ENCODE results near the gene RNASE13. TPM values are rescaled to one million over a fixed set of nuclear protein-coding genes. Genes with fewer than 3 reads are reported as not detected.
"Not testable (repeated sequence)": the region's sequence is repeated elsewhere in the genome, so short reads cannot be mapped to it uniquely, and the experiment has no call there.

The RNASE13 gene
- total RNA-seq, 1 experiment from 2014 or later: not detected

GRCh38 chr14:21016413-21017190, 18.0 kb downstream of the RNASE13 start:
- no TSS peak for BruUV-seq (replicated peaks)
- intact Hi-C loops (cut with micrococcal nuclease; ENCODE audit: unreplicated experiment): no loop called here
- H3K27me3 Mint-ChIP-seq (ENCODE audit: unreplicated experiment): peaks cover 30% of the 10 kb centered on the region
- no peaks in the 10 kb centered on the region for H3K9me3 Mint-ChIP-seq (ENCODE audit: low read depth, unreplicated experiment)
- no peaks in the 10 kb centered on the region for H3K36me3 Mint-ChIP-seq (ENCODE audit: insufficient read depth, unreplicated experiment)
- CTCF ChIA-PET: interaction anchor here (0.9 to 2.8 kb wide), 6 partner anchors 25 to 75 kb away, joined by 3 to 93 read pairs (median 9); partner anchors contain the start of genes ARHGEF40 and RNASE7
- H3K4me1 Mint-ChIP-seq (ENCODE audit: low read depth, unreplicated experiment): peaks cover 8% of the 10 kb centered on the region
- H3K4me3 Mint-ChIP-seq (ENCODE audit: low read depth, unreplicated experiment): no peak overlapping the region
- H3K27ac Mint-ChIP-seq (ENCODE audit: unreplicated experiment): no peak overlapping the region
- no peak for TF ChIP-seq CTCF (IDR thresholded peaks at IDR 0.05; ENCODE audit: unreplicated experiment)
- no peak for DNase-seq

- H3K27me3 Mint-ChIP-seq (ENCODE audit: unreplicated experiment): peaks cover 38% of the 10 kb centered on the region
These were observed 19.3 kb downstream of the RNASE13 start for GRCh38 chr14:21015312-21015711.

GRCh38 chr14:21014761-21015190, 19.8 kb downstream of the RNASE13 start:
- Mint-ChIP-seq H3K9me3 (ENCODE audit: low read depth, unreplicated experiment) (no peaks in the 10 kb centered on the region), H3K27me3 (ENCODE audit: unreplicated experiment) (peaks cover 38% of the 10 kb centered on the region), H3K27ac (ENCODE audit: unreplicated experiment) (no peak overlapping the region), H3K4me1 (ENCODE audit: low read depth, unreplicated experiment) (no peaks in the 10 kb centered on the region), H3K36me3 (ENCODE audit: insufficient read depth, unreplicated experiment) (no peaks in the 10 kb centered on the region), H3K4me3 (ENCODE audit: low read depth, unreplicated experiment) (no peak overlapping the region)
- peak; percentile 73 for TF ChIP-seq CTCF (IDR thresholded peaks at IDR 0.05; ENCODE audit: unreplicated experiment)
- CTCF ChIA-PET: interaction anchor here (0.5 to 2.8 kb wide), 27 partner anchors 9 to 157 kb away, joined by 3 to 93 read pairs (median 6); partner anchors contain the start of genes ARHGEF40, RNASE13, RNASE7 and SLC39A2
- DNase-seq: peak; percentile 85
- intact Hi-C loops (cut with micrococcal nuclease; ENCODE audit: unreplicated experiment): loop anchor here (1.0 to 2.0 kb wide), 3 partner anchors 26 to 90 kb away; no protein-coding TSS in a partner anchor
- BruUV-seq (replicated peaks): no TSS peak

More at GRCh38 chr14:21015312-21015711, 19.3 kb downstream of the RNASE13 start:
- CTCF ChIA-PET: interaction anchor here (0.7 to 2.8 kb wide), 26 partner anchors 9 to 158 kb away, joined by 3 to 93 read pairs (median 7); partner anchors contain the start of genes ARHGEF40, RNASE13, RNASE7 and SLC39A2
- Mint-ChIP-seq H3K4me1 (ENCODE audit: low read depth, unreplicated experiment) (no peaks in the 10 kb centered on the region), H3K27ac (ENCODE audit: unreplicated experiment) (no peak overlapping the region), H3K4me3 (ENCODE audit: low read depth, unreplicated experiment) (no peak overlapping the region), H3K36me3 (ENCODE audit: insufficient read depth, unreplicated experiment) (no peaks in the 10 kb centered on the region), H3K9me3 (ENCODE audit: low read depth, unreplicated experiment) (no peaks in the 10 kb centered on the region)
- intact Hi-C loops (cut with micrococcal nuclease; ENCODE audit: unreplicated experiment): loop anchor here (2.0 kb wide), 1 partner anchor 81 kb away; no protein-coding TSS in a partner anchor
- DNase-seq: no peak
- no peak for TF ChIP-seq CTCF (IDR thresholded peaks at IDR 0.05; ENCODE audit: unreplicated experiment)
- BruUV-seq (replicated peaks): no TSS peak

GRCh38 chr14:21011136-21011535, 23.5 kb downstream of the RNASE13 start:
- Mint-ChIP-seq H3K4me3 (ENCODE audit: low read depth, unreplicated experiment) (no peak overlapping the region), H3K27me3 (ENCODE audit: unreplicated experiment) (peaks cover 38% of the 10 kb centered on the region), H3K9me3 (ENCODE audit: low read depth, unreplicated experiment) (no peaks in the 10 kb centered on the region), H3K36me3 (ENCODE audit: insufficient read depth, unreplicated experiment) (no peaks in the 10 kb centered on the region), H3K27ac (ENCODE audit: unreplicated experiment) (no peak overlapping the region), H3K4me1 (ENCODE audit: low read depth, unreplicated experiment) (no peaks in the 10 kb centered on the region)
- no TSS peak for BruUV-seq (replicated peaks)
- CTCF ChIA-PET: interaction anchor here (1.4 kb wide), 1 partner anchor 30 kb away, joined by 4 read pairs; no protein-coding TSS in a partner anchor
- no peak for DNase-seq
- no peak for TF ChIP-seq CTCF (IDR thresholded peaks at IDR 0.05; ENCODE audit: unreplicated experiment)
- intact Hi-C loops (cut with micrococcal nuclease; ENCODE audit: unreplicated experiment): no loop called here

- intact Hi-C loops (cut with micrococcal nuclease; ENCODE audit: unreplicated experiment): not testable (repeated sequence)
These were observed 24.9 kb downstream of the RNASE13 start for GRCh38 chr14:21009721-21010120.

More at GRCh38 chr14:21009721-21010120, 24.9 kb downstream of the RNASE13 start:
- CTCF ChIA-PET: interaction anchor here (1.4 kb wide), 1 partner anchor 31 kb away, joined by 4 read pairs; no protein-coding TSS in a partner anchor
- peaks cover 38% of the 10 kb centered on the region for H3K27me3 Mint-ChIP-seq (ENCODE audit: unreplicated experiment)
- not testable (repeated sequence) for H3K27ac Mint-ChIP-seq (ENCODE audit: unreplicated experiment); H3K4me1 Mint-ChIP-seq (ENCODE audit: low read depth, unreplicated experiment); DNase-seq; H3K4me3 Mint-ChIP-seq (ENCODE audit: low read depth, unreplicated experiment); H3K36me3 Mint-ChIP-seq (ENCODE audit: insufficient read depth, unreplicated experiment); BruUV-seq (replicated peaks); H3K9me3 Mint-ChIP-seq (ENCODE audit: low read depth, unreplicated experiment)
